HepG2 (cell line): ENCODE measurements around the gene ZMYND10. TPM values are rescaled to one million over a fixed set of nuclear protein-coding genes. Genes with fewer than 3 reads are reported as not detected.
A peak's percentile ranks its signal among the peaks of the same experiment; 100 is the strongest.

Source experiments
- ATAC-seq: fragments of 200-7000 bp; cut with Tn5 transposase; 3 replicates; pipeline ENCODE4 v1.9.1; 2020; ENCODE audit warnings: mild to moderate bottlenecking, moderate library complexity
- BruUV-seq: library from RNA; stranded (reverse); fragments of 400-500 nt; replicated peaks from 2 replicates; lab custom pipeline; 2021; lab: Mats Ljungman, UMichigan
- CTCF ChIA-PET: fragments of 300-600 bp; formaldehyde crosslinking; extraction: SDS; loops from one replicate; lab custom pipeline; 2021; ENCODE audit warnings: low total read pairs, inconsistent platforms, low intra/inter-chr PET ratio; lab: Yijun Ruan, JAX
- POLR2A ChIA-PET: fragments of 350-600 bp; sonication (Branson Sonifier 250); formaldehyde crosslinking; loops from one replicate; lab custom pipeline; 2020; ENCODE audit warnings: antibody characterized with exemption, inconsistent platforms; lab: Yijun Ruan, JAX
- DNase-seq: peaks from one replicate; pipeline ENCODE4 v3.0.0-alpha.2; 2015; ENCODE audit warnings: low spot score
- FAIRE-seq: peaks from 3 replicates; lab custom pipeline; 2011; peaks lifted over from hg19 to GRCh38; lab: Jason Lieb, UNC
- H2AFZ ChIP-seq: one replicate; pipeline ENCODE4 v1.6.1; 2011; ENCODE audit warnings: low read length, inconsistent platforms
- H3K27ac ChIP-seq: fragments of 300-600 bp; 3 replicates; pipeline ENCODE4 v1.8.0; 2011; ENCODE audit warnings: mixed run types, mild to moderate bottlenecking, mixed read lengths, low read length, inconsistent platforms; ENCODE audit not compliant: insufficient read depth; ENCODE audit errors: extremely low read length
- H3K27me3 ChIP-seq, 2 experiments: fragments of 200-600 bp in 1 of 2; 2 replicates in 1 of 2; 3 replicates in 1 of 2; pipeline versions ENCODE4 v1.6.0 to v1.8.0; 2011; ENCODE audit warnings: low read length in 2 of 2, mild to moderate bottlenecking in 2 of 2, moderate library complexity in 2 of 2, inconsistent platforms in 1 of 2; ENCODE audit not compliant: insufficient read depth in 2 of 2, control insufficient read depth in 1 of 2
- H3K36me3 ChIP-seq, 2 experiments: fragments of 200-600 bp in 1 of 2; replicated peaks in 1 of 2; 2 replicates in 1 of 2; 3 replicates in 1 of 2; pipeline versions ENCODE4 v1.5.1 to v1.8.0; 2011; ENCODE audit warnings: low read length in 2 of 2, inconsistent platforms in 1 of 2; ENCODE audit not compliant: insufficient read depth in 2 of 2, control insufficient read depth in 1 of 2
- H3K4me1 ChIP-seq: 2 replicates; pipeline ENCODE4 v1.5.1; 2012; ENCODE audit warnings: low read length, inconsistent platforms; ENCODE audit not compliant: insufficient read depth
- H3K4me2 ChIP-seq: 2 replicates; pipeline ENCODE4 v1.6.0; 2011; ENCODE audit warnings: low read depth, low read length, inconsistent platforms
- H3K4me3 ChIP-seq, 3 experiments: fragments of 200-600 bp in 1 of 3; sonication (generic), shearing (Covaris generic) in 1 of 3; replicated peaks in 1 of 3; 2 replicates each; pipeline ENCODE4 v1.5.1; 2011 to 2016; ENCODE audit warnings: low read length in 3 of 3, inconsistent platforms in 2 of 3, low read depth in 2 of 3, mild to moderate bottlenecking in 2 of 3, control low read depth in 1 of 3, mixed read lengths in 1 of 3; ENCODE audit not compliant: insufficient read depth in 1 of 3
- H3K79me2 ChIP-seq: one replicate; pipeline ENCODE4 v1.6.1; 2011; ENCODE audit warnings: low read length, inconsistent platforms; ENCODE audit not compliant: insufficient read depth
- H3K9ac ChIP-seq: 2 replicates; pipeline ENCODE4 v1.6.0; 2011; ENCODE audit warnings: mild to moderate bottlenecking, low read depth, low read length, inconsistent platforms; ENCODE audit not compliant: insufficient read depth
- H3K9me3 ChIP-seq: 2 replicates; pipeline ENCODE4 v1.5.1; 2012; ENCODE audit warnings: mild to moderate bottlenecking, low read length
- H4K20me1 ChIP-seq: 2 replicates; pipeline ENCODE4 v1.6.0; 2011; ENCODE audit warnings: inconsistent platforms, mild to moderate bottlenecking, low read length, moderate library complexity; ENCODE audit not compliant: insufficient read depth
- CHD4 ChIP-seq: fragments of 200-600 bp; sonication (generic); IDR thresholded peaks from 2 replicates; pipeline ENCODE4 v1.7.0; 2017; ENCODE audit warnings: mild to moderate bottlenecking, low read length, borderline replicate concordance
- HMGXB4 ChIP-seq, 2 experiments: sonication (generic) in 1 of 2; formaldehyde crosslinking in 1 of 2; IDR thresholded peaks; 2 replicates each; pipeline versions ENCODE4 v1.4.0 to v1.6.1; 2018 to 2020; ENCODE audit warnings: missing genetic modification reagents in 2 of 2, borderline replicate concordance in 1 of 2, low read depth in 1 of 2, mild to moderate bottlenecking in 1 of 2, missing biosample characterization in 1 of 2
- NKX3-1 ChIP-seq: sonication (generic); formaldehyde crosslinking; IDR thresholded peaks from 2 replicates; pipeline ENCODE4 v1.5.0; 2020; ENCODE audit warnings: missing genetic modification reagents
- PHF5A ChIP-seq: IDR thresholded peaks from one replicate; pipeline ENCODE4 v1.6.1; 2018; ENCODE audit warnings: low read depth, missing genetic modification reagents; ENCODE audit not compliant: unreplicated experiment
- RERE ChIP-seq: IDR thresholded peaks from 2 replicates; pipeline ENCODE4 v1.6.1; 2016; ENCODE audit warnings: low read depth, missing genetic modification reagents, missing compliant biosample characterization
- SPEN ChIP-seq: sonication (generic); formaldehyde crosslinking; IDR thresholded peaks from 2 replicates; pipeline ENCODE4 v1.5.1; 2020; ENCODE audit warnings: low read depth, mild to moderate bottlenecking, missing genetic modification reagents
- SRF ChIP-seq: IDR thresholded peaks from 2 replicates; pipeline ENCODE4 v1.6.1; 2011; ENCODE audit warnings: mild to moderate bottlenecking, low read depth, low read length, moderate library complexity
- TBX2 ChIP-seq: sonication (generic); formaldehyde crosslinking; IDR thresholded peaks from 2 replicates; pipeline ENCODE4 v1.5.0; 2020; ENCODE audit warnings: missing genetic modification reagents, mild to moderate bottlenecking, borderline replicate concordance
- TEAD3 ChIP-seq: optimal IDR thresholded peaks from 2 replicates; pipeline ENCODE3; 2016; ENCODE audit warnings: borderline replicate concordance
- TSC22D2 ChIP-seq: sonication (generic); formaldehyde crosslinking; IDR thresholded peaks from 2 replicates; pipeline ENCODE4 v1.5.1; 2020; ENCODE audit warnings: missing genetic modification reagents, mild to moderate bottlenecking, borderline replicate concordance
- ZNF383 ChIP-seq: sonication (generic); formaldehyde crosslinking; IDR thresholded peaks from 2 replicates; pipeline ENCODE4 v1.4.0; 2020; ENCODE audit warnings: missing genetic modification reagents, mild to moderate bottlenecking, borderline replicate concordance
- ZNF572 ChIP-seq: sonication (generic); formaldehyde crosslinking; IDR thresholded peaks from 2 replicates; pipeline ENCODE4 v1.5.1; 2020; ENCODE audit warnings: mild to moderate bottlenecking, missing genetic modification reagents
- ZNF574 ChIP-seq: sonication (generic); formaldehyde crosslinking; IDR thresholded peaks from 2 replicates; pipeline ENCODE4 v1.4.0; 2020; ENCODE audit warnings: missing genetic modification reagents
- WGBS: methylation state at CpG from one replicate; pipeline ENCODE4 v1.1.6; 2017; ENCODE audit warnings: low lambda C conversion rate; 5-methylcytosine and 5-hydroxymethylcytosine counted together
- in situ Hi-C: cut with HindIII; loops from 2 replicates; pipeline ENCODE4 v1.10.0; 2017; ENCODE audit warnings: low pct_unique_long_range_greater_than_20kb; ENCODE audit not compliant: extremely low pct_ligation_motif_present
- intact Hi-C: fragments of 100-400 bp; cut with micrococcal nuclease; formaldehyde crosslinking; loops from one replicate; pipeline ENCODE4 v1.10.0; 2022; ENCODE audit not compliant: unreplicated experiment
- polyA plus RNA-seq, 8 experiments: library from polyadenylated mRNA; depleted of rRNA in 3 of 8; stranded (reverse) in 7 of 8; unstranded in 1 of 8; fragments of >200 nt; fragmentation: Illumina TruSeq in 4 of 8; extraction: Trizol in 4 of 8; gene quantifications; 2 replicates each; pipeline versions ENCODE4 v1.2.1 to v1.2.3, GENCODE V29; 2011 to 2016; ENCODE audit warnings: low read depth in 4 of 8, missing spikeins in 1 of 8, mixed read lengths in 1 of 8; ENCODE audit not compliant: insufficient read depth in 1 of 8
- total RNA-seq, 5 experiments: library from RNA; depleted of rRNA; stranded (reverse); fragments of >200 nt; fragmentation: Illumina TruSeq; extraction: Trizol; gene quantifications; 2 replicates each; pipeline ENCODE4 v1.2.3, GENCODE V29; 2016; ENCODE audit warnings: low read depth in 1 of 5

The ZMYND10 gene
- total and polyA plus RNA-seq, 2 of the 13 experiments (the other 11 are each of a cell fraction or from before 2014, with no cell fraction given): 0.60 to 0.74 TPM

- Histone ChIP-seq H3K4me3 (peak overlapping the region; percentile 81 to 91 (median 85)), H3K36me3 (peaks cover 15 to 40% of the 10 kb centered on the region in 2 experiments), H3K79me2 (peaks cover 25% of the 10 kb centered on the region), H3K27me3 (no peaks in the 10 kb centered on the region; a peak in 1 of 5 replicates), H3K9me3 (no peaks in the 10 kb centered on the region), H3K4me1 (peaks cover 78% of the 10 kb centered on the region), H3K4me2 (peak overlapping the region; percentile 94), H4K20me1 (no peaks in the 10 kb centered on the region), H3K9ac (peak overlapping the region; percentile 99), H2AFZ (no peak overlapping the region), H3K27ac (peak overlapping the region; percentile 100)
- FAIRE-seq (no peak), DNase-seq (peak; percentile 58), ATAC-seq (peak; percentile 42)
- intact Hi-C loops: loop anchor here (1.0 kb wide), 1 partner anchor 22 kb away; the partner anchor contains the start of genes HYAL3 and NAA80
- CTCF ChIA-PET: interaction anchor here (0.9 to 2.3 kb wide), 3 partner anchors 18 to 94 kb away, joined by 3 to 15 read pairs (median 3); partner anchors contain the start of genes HYAL1, HYAL3 and NAA80
- POLR2A ChIA-PET: interaction anchor here (0.6 to 13.0 kb wide), 14 partner anchors 12 to 118 kb away, joined by 3 to 222 read pairs (median 8); partner anchors contain the start of genes GNAI2, HYAL1, HYAL3 and IFRD2
- in situ Hi-C loops: loop anchor here (5.0 kb wide), 1 partner anchor 59 kb away; no protein-coding TSS in a partner anchor
- BruUV-seq: no TSS peak
- 0% methylated on average over 6 of the region's 45 CpGs for WGBS
- TF ChIP-seq ZNF572 (CRISPR knock-in tag) (no peak), RERE (CRISPR knock-in tag) (0 out of 2 replicates have a peak, but pooled peaks have one; percentile 13), HMGXB4 (CRISPR knock-in tag; IDR thresholded peaks at IDR 0.05; ENCODE audit: borderline replicate concordance in 1 of 2, low read depth in 1 of 2) (no peak; a peak in 2 of 4 replicates), TBX2 (CRISPR knock-in tag) (peak; percentile 9; the same call in 1 of the 2 replicates), SRF (no peak), SPEN (CRISPR knock-in tag) (0 out of 2 replicates have a peak, but pooled peaks have one; percentile 43), CHD4 (no peak), PHF5A (no peak), TEAD3 (CRISPR knock-in tag) (no peak), ZNF574 (no peak), TSC22D2 (CRISPR knock-in tag) (no peak), NKX3-1 (CRISPR knock-in tag) (no peak), ZNF383 (no peak)
Measured at GRCh38 chr3:50320853-50321335, 24.6 kb downstream of the ZMYND10 start.
